Peyer's patch (tissue), 4 donors: ENCODE results near the gene CENPT.

Experiments used
- POLR2A ChIP-seq, 2 donors: fragments of 450-650 bp; IDR thresholded peaks; one replicate each; pipeline ENCODE4 v1.5.1; 2017; ENCODE audit warnings: antibody characterized with exemption in 2 of 2, mild to moderate bottlenecking in 2 of 2, moderate library complexity in 2 of 2
- TF ChIP-seq, protein P1 (sequence below), 6 experiments: fragments of 450-650 bp in 4 of 6; fragments of 200-600 bp in 2 of 6; sonication (generic) in 1 of 6; IDR thresholded peaks; one replicate each; pipeline ENCODE4 v1.5.1; 2017 to 2019; ENCODE audit warnings: antibody characterized with exemption in 6 of 6, mild to moderate bottlenecking in 3 of 6, moderate library complexity in 1 of 6

GRCh38 chr16:67879936-67880335, 32.4 kb upstream of the CENPT start:
- TF ChIP-seq, protein P1, sequence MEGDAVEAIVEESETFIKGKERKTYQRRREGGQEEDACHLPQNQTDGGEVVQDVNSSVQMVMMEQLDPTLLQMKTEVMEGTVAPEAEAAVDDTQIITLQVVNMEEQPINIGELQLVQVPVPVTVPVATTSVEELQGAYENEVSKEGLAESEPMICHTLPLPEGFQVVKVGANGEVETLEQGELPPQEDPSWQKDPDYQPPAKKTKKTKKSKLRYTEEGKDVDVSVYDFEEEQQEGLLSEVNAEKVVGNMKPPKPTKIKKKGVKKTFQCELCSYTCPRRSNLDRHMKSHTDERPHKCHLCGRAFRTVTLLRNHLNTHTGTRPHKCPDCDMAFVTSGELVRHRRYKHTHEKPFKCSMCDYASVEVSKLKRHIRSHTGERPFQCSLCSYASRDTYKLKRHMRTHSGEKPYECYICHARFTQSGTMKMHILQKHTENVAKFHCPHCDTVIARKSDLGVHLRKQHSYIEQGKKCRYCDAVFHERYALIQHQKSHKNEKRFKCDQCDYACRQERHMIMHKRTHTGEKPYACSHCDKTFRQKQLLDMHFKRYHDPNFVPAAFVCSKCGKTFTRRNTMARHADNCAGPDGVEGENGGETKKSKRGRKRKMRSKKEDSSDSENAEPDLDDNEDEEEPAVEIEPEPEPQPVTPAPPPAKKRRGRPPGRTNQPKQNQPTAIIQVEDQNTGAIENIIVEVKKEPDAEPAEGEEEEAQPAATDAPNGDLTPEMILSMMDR (IDR thresholded peaks at IDR 0.05): no peak
- TF ChIP-seq POLR2A (IDR thresholded peaks at IDR 0.05): no peak
